ENCODE data around the gene SNCB. TPM values are rescaled to one million over a fixed set of nuclear protein-coding genes. Genes with fewer than 3 reads are reported as not detected.
A peak's percentile ranks its signal among the peaks of the same experiment; 100 is the strongest.

Gene SNCB
- total RNA-seq, 1 experiment from 2014 or later = 6.8 TPM

DNA sequence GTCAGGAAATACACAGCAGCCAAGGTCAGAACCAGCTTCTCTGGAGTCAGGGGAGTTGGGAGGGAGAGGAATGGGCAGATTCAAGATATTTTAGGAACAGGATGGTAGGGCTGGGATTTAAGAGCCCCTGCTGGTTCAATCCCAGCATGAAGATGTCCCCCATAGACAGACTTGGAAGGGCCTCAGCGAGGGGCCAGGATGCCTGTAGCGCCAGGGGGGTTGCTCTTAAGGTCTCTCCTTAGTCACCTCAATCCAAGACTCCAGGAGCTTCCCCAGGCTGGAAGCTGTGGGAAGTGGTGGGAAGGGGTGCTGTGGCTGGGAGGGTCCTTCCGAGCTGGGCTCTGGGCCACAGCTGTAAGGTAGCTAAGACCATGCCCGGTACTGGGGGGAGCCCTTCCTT lies 8.9 kb upstream of the SNCB start:
- peaks cover 37% of the 10 kb centered on the region for H3K4me1 Mint-ChIP-seq
- H3K9me3 Mint-ChIP-seq = peaks cover 7% of the 10 kb centered on the region
- no peak overlapping the region for H3K4me3 Mint-ChIP-seq
- 0 out of 2 replicates have a peak, but pooled peaks have one; percentile 23 for TF ChIP-seq ZNF423 (CRISPR knock-in tag; IDR thresholded peaks at IDR 0.05)
- TF ChIP-seq ELF4 (CRISPR knock-in tag; IDR thresholded peaks at IDR 0.05; ENCODE audit: low read depth) = no peak
- TF ChIP-seq ZNF263 (CRISPR knock-in tag; IDR thresholded peaks at IDR 0.05; ENCODE audit: low read depth) = no peak
- TF ChIP-seq JAZF1 (CRISPR knock-in tag; IDR thresholded peaks at IDR 0.05) = no peak
- TF ChIP-seq, protein P1, sequence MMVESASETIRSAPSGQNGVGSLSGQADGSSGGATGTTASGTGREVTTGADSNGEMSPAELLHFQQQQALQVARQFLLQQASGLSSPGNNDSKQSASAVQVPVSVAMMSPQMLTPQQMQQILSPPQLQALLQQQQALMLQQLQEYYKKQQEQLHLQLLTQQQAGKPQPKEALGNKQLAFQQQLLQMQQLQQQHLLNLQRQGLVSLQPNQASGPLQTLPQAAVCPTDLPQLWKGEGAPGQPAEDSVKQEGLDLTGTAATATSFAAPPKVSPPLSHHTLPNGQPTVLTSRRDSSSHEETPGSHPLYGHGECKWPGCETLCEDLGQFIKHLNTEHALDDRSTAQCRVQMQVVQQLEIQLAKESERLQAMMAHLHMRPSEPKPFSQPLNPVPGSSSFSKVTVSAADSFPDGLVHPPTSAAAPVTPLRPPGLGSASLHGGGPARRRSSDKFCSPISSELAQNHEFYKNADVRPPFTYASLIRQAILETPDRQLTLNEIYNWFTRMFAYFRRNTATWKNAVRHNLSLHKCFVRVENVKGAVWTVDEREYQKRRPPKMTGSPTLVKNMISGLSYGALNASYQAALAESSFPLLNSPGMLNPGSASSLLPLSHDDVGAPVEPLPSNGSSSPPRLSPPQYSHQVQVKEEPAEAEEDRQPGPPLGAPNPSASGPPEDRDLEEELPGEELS (CRISPR knock-in tag; IDR thresholded peaks at IDR 0.05) = no peak
- H3K27me3 Mint-ChIP-seq (ENCODE audit: low read depth) = peaks cover 19% of the 10 kb centered on the region
- ChIA-PET CTCF (interaction anchor here (0.9 to 1.7 kb wide), 2 partner anchors 9 to 22 kb away, joined by 5 to 6 read pairs; partner anchors contain the start of genes EIF4E1B and SNCB), POLR2A (interaction anchor here (0.9 kb wide), 1 partner anchor 812 kb away, joined by 3 read pairs; no protein-coding TSS in a partner anchor)
- no peak for DNase-seq (ENCODE audit: low spot score)
- H3K27ac Mint-ChIP-seq = no peak overlapping the region
- no peaks in the 10 kb centered on the region for H3K36me3 Mint-ChIP-seq
- ATAC-seq = no peak

DNA sequence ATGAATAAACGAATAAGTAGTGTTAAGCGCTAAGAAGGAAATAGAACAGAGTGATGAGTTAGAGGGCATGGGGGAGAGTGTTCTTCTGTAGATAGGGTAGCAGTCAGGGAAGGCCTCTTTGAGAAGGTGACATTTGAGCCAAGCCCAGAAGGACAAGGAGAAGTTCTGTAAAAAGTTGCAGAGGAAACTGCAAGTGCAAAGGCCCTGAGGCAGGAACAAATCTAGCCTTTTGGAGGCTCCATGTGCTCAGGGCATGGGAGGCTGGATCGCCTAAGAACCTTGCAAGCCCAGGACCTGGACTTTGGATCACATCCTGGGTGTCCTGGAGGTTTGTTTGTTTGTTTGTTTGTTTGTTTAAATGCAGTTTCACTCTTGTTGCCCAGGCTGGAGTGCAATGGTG lies 8.1 kb upstream of the SNCB start:
- Mint-ChIP-seq H3K27me3 (ENCODE audit: low read depth) (peaks cover 19% of the 10 kb centered on the region), H3K4me3 (no peak overlapping the region), H3K27ac (no peak overlapping the region), H3K4me1 (peaks cover 41% of the 10 kb centered on the region), H3K9me3 (peaks cover 7% of the 10 kb centered on the region), H3K36me3 (no peaks in the 10 kb centered on the region)
- POLR2A ChIA-PET = no interaction called here
- CTCF ChIA-PET = interaction anchor here (1.0 to 1.7 kb wide), 2 partner anchors 22 to 191 kb away, joined by 3 to 6 read pairs; no protein-coding TSS in a partner anchor
- TF ChIP-seq EMX1 (CRISPR knock-in tag; IDR thresholded peaks at IDR 0.05) (no peak), FOXJ3 (CRISPR knock-in tag; IDR thresholded peaks at IDR 0.05; ENCODE audit: borderline replicate concordance) (no peak), FOXK1 (CRISPR knock-in tag; IDR thresholded peaks at IDR 0.05) (no peak), SP1 (CRISPR knock-in tag; conservative IDR thresholded peaks at IDR 0.05) (no peak), JAZF1 (CRISPR knock-in tag; IDR thresholded peaks at IDR 0.05) (no peak), GTF2I (CRISPR knock-in tag; conservative IDR thresholded peaks at IDR 0.05) (0 out of 2 replicates have a peak, but pooled peaks have one; percentile 26)
- TF ChIP-seq, protein P2, sequence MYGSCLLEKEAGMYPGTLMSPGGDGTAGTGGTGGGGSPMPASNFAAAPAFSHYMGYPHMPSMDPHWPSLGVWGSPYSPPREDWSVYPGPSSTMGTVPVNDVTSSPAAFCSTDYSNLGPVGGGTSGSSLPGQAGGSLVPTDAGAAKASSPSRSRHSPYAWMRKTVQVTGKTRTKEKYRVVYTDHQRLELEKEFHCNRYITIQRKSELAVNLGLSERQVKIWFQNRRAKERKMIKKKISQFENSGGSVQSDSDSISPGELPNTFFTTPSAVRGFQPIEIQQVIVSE (CRISPR knock-in tag; IDR thresholded peaks at IDR 0.05; ENCODE audit: borderline replicate concordance) = no peak
- TF ChIP-seq, protein P3, sequence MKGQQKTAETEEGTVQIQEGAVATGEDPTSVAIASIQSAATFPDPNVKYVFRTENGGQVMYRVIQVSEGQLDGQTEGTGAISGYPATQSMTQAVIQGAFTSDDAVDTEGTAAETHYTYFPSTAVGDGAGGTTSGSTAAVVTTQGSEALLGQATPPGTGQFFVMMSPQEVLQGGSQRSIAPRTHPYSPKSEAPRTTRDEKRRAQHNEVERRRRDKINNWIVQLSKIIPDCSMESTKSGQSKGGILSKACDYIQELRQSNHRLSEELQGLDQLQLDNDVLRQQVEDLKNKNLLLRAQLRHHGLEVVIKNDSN (CRISPR knock-in tag; IDR thresholded peaks at IDR 0.05) = no peak
- TF ChIP-seq, protein P4, sequence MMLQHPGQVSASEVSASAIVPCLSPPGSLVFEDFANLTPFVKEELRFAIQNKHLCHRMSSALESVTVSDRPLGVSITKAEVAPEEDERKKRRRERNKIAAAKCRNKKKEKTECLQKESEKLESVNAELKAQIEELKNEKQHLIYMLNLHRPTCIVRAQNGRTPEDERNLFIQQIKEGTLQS (CRISPR knock-in tag; conservative IDR thresholded peaks at IDR 0.05) = no peak
- no peak for ATAC-seq
- DNase-seq (ENCODE audit: low spot score) = no peak

DNA sequence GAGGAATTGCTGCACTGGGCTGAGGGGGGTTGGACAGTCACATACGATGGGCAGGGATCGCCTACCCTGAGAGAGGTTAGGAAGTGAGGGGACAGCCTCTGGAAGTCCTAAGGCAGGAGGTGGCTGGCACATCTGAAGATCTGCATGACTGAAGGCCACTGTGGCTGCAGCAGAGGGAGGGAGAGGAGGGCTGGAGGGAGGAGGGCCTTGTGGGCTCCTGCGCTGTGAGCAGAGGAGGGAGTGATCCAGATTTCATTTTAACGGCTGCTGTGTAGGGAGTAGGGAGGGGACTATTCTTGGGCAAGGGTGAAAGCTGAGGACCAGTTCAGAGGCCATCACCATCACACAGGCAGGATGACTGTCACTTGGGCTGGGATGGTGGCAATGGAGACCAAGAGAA lies 7.2 kb upstream of the SNCB start:
- Mint-ChIP-seq H3K9me3 (peaks cover 7% of the 10 kb centered on the region), H3K27me3 (ENCODE audit: low read depth) (peaks cover 24% of the 10 kb centered on the region), H3K4me3 (no peak overlapping the region), H3K4me1 (peaks cover 38% of the 10 kb centered on the region), H3K36me3 (no peaks in the 10 kb centered on the region), H3K27ac (no peak overlapping the region)
- ChIA-PET POLR2A (no interaction called here), CTCF (interaction anchor here (1.0 kb wide), 1 partner anchor 190 kb away, joined by 3 read pairs; no protein-coding TSS in a partner anchor)
- DNase-seq (ENCODE audit: low spot score) (no peak), ATAC-seq (peak; percentile 30; the same call in 1 of the 2 replicates)
- no peak for TF ChIP-seq ZNF219 (CRISPR knock-in tag; IDR thresholded peaks at IDR 0.05; ENCODE audit: borderline replicate concordance)
- TF ChIP-seq, protein P5, sequence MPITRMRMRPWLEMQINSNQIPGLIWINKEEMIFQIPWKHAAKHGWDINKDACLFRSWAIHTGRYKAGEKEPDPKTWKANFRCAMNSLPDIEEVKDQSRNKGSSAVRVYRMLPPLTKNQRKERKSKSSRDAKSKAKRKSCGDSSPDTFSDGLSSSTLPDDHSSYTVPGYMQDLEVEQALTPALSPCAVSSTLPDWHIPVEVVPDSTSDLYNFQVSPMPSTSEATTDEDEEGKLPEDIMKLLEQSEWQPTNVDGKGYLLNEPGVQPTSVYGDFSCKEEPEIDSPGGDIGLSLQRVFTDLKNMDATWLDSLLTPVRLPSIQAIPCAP (CRISPR knock-in tag; IDR thresholded peaks at IDR 0.05) = no peak
- TF ChIP-seq EMX1 (CRISPR knock-in tag; IDR thresholded peaks at IDR 0.05) = no peak
- no peak for TF ChIP-seq ZNF423 (CRISPR knock-in tag; IDR thresholded peaks at IDR 0.05)
- TF ChIP-seq, protein P2 (CRISPR knock-in tag; IDR thresholded peaks at IDR 0.05; ENCODE audit: borderline replicate concordance) = no peak
- TF ChIP-seq NFE2L1 (CRISPR knock-in tag; IDR thresholded peaks at IDR 0.05) = no peak
- no peak for TF ChIP-seq NR1H2 (CRISPR knock-in tag; IDR thresholded peaks at IDR 0.05)
- TF ChIP-seq, protein P6, sequence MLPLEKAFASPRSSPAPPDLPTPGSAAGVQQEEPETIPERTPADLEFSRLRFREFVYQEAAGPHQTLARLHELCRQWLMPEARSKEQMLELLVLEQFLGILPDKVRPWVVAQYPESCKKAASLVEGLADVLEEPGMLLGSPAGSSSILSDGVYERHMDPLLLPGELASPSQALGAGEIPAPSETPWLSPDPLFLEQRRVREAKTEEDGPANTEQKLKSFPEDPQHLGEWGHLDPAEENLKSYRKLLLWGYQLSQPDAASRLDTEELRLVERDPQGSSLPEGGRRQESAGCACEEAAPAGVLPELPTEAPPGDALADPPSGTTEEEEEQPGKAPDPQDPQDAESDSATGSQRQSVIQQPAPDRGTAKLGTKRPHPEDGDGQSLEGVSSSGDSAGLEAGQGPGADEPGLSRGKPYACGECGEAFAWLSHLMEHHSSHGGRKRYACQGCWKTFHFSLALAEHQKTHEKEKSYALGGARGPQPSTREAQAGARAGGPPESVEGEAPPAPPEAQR (CRISPR knock-in tag; IDR thresholded peaks at IDR 0.05) = no peak
- TF ChIP-seq NR3C1 (CRISPR knock-in tag; conservative IDR thresholded peaks at IDR 0.05; ENCODE audit: low read depth) = no peak
- no peak for TF ChIP-seq GTF2I (CRISPR knock-in tag; conservative IDR thresholded peaks at IDR 0.05)
- TF ChIP-seq FOXK1 (CRISPR knock-in tag; IDR thresholded peaks at IDR 0.05) = no peak
- no peak for TF ChIP-seq ZNF416 (CRISPR knock-in tag; IDR thresholded peaks at IDR 0.05)
- no peak for TF ChIP-seq JUN (CRISPR knock-in tag; IDR thresholded peaks at IDR 0.05)
- no peak for TF ChIP-seq TEAD1 (CRISPR knock-in tag; IDR thresholded peaks at IDR 0.05)
- no peak for TF ChIP-seq ZNF263 (CRISPR knock-in tag; IDR thresholded peaks at IDR 0.05; ENCODE audit: low read depth)
- TF ChIP-seq ZNF121 (CRISPR knock-in tag; IDR thresholded peaks at IDR 0.05) = no peak
- TF ChIP-seq, protein P7, sequence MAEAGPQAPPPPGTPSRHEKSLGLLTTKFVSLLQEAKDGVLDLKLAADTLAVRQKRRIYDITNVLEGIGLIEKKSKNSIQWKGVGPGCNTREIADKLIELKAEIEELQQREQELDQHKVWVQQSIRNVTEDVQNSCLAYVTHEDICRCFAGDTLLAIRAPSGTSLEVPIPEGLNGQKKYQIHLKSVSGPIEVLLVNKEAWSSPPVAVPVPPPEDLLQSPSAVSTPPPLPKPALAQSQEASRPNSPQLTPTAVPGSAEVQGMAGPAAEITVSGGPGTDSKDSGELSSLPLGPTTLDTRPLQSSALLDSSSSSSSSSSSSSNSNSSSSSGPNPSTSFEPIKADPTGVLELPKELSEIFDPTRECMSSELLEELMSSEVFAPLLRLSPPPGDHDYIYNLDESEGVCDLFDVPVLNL (CRISPR knock-in tag; IDR thresholded peaks at IDR 0.05; ENCODE audit: borderline replicate concordance, low read depth) = no peak
